Type B pancreatic cell (in vitro differentiated cells): ENCODE data around the gene SLC25A34. TPM values are rescaled to one million over a fixed set of nuclear protein-coding genes. Genes with fewer than 3 reads are reported as not detected.

Experiments
- DNase-seq: peaks from one replicate; pipeline ENCODE4 v3.0.0; 2021; ENCODE audit warnings: mixed read lengths; ENCODE audit not compliant: unreplicated experiment; ENCODE audit errors: extremely low spot score
- H3K27ac Mint-ChIP-seq: 2 replicates; pipeline ENCODE4 v1.8.0; 2021; ENCODE audit warnings: mild to moderate bottlenecking, mixed read lengths
- H3K27me3 Mint-ChIP-seq: 2 replicates; pipeline ENCODE4 v1.8.0; 2021; ENCODE audit warnings: mixed read lengths
- H3K36me3 Mint-ChIP-seq: 2 replicates; pipeline ENCODE4 v1.8.0; 2021; ENCODE audit warnings: mixed read lengths
- H3K4me1 Mint-ChIP-seq: one replicate; pipeline ENCODE4 v1.8.0; 2021; ENCODE audit warnings: mixed read lengths; ENCODE audit not compliant: unreplicated experiment
- H3K4me3 Mint-ChIP-seq: 2 replicates; pipeline ENCODE4 v1.8.0; 2021; ENCODE audit warnings: mild to moderate bottlenecking, mixed read lengths
- H3K9me3 Mint-ChIP-seq: 2 replicates; pipeline ENCODE4 v1.8.0; 2021; ENCODE audit warnings: mixed read lengths
- CTCF ChIP-seq: fragments of 200-600 bp; sonication (generic); conservative IDR thresholded peaks from 2 replicates; pipeline ENCODE4 v1.5.0; 2021; ENCODE audit warnings: antibody characterized with exemption, mild to moderate bottlenecking
- total RNA-seq: library from RNA; stranded (reverse); gene quantifications from 2 replicates; pipeline ENCODE4 v1.2.1, GENCODE V29; 2021; ENCODE audit warnings: low replicate concordance

SLC25A34 gene
- total RNA-seq, 1 donor from 2014 or later = 3.8 TPM

- Mint-ChIP-seq H3K4me1 (peaks cover 15% of the 10 kb centered on the region), H3K4me3 (no peak overlapping the region), H3K36me3 (peaks cover 26% of the 10 kb centered on the region), H3K27me3 (no peaks in the 10 kb centered on the region), H3K27ac (peak overlapping the region; percentile 65), H3K9me3 (no peaks in the 10 kb centered on the region)
- no peak for DNase-seq
- TF ChIP-seq CTCF = no peak
These were observed 42.0 kb downstream of the SLC25A34 start for GRCh38 chr1:15777909-15778707.

DNA sequence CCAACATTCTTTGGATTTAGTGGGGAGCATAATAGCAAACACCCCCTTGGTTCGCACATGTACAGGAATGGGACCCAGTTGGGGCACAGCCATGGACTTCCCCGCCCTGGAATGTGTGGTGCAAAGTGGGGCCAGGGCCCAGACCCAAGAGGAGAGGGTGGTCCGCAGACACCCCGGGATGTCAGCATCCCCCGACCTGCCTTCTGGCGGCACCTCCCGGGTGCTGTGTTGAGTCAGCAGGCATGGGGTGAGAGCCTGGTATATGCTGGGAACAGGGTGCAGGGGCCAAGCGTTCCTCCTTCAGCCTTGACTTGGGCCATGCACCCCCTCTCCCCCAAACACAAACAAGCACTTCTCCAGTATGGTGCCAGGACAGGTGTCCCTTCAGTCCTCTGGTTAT, 49.6 kb downstream of the SLC25A34 start:
- no peaks in the 10 kb centered on the region for H3K9me3 Mint-ChIP-seq
- no peak overlapping the region for H3K4me3 Mint-ChIP-seq
- peaks cover 3% of the 10 kb centered on the region for H3K4me1 Mint-ChIP-seq
- H3K27ac Mint-ChIP-seq = peak overlapping the region; percentile 57
- H3K36me3 Mint-ChIP-seq = peaks cover 13% of the 10 kb centered on the region
- no peak for TF ChIP-seq CTCF
- no peaks in the 10 kb centered on the region for H3K27me3 Mint-ChIP-seq
- DNase-seq = no peak

DNA sequence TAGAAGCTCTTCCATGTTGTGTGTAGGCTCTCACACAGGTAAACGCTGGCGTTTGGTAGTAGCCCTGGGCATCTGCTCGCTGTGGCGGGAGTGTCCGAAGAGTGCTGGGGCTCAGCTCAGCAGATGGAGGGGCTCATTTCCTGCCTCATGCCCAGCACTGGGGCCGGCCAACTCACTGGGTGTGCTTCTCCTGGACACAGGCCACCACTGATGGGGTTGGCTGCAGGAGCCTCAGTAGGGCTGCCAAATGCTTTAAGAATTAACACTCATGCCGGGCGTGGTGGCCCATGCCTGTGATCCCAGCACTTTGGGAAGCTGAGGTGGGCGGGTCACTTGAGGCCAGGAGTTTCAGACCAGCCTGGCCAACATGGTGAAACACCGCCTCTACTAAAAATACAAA, 50.5 kb downstream of the SLC25A34 start:
- H3K4me1 Mint-ChIP-seq = no peaks in the 10 kb centered on the region
- TF ChIP-seq CTCF = no peak
- DNase-seq = no peak
- peak overlapping the region; percentile 59 for H3K27ac Mint-ChIP-seq
- no peaks in the 10 kb centered on the region for H3K9me3 Mint-ChIP-seq
- H3K27me3 Mint-ChIP-seq = no peaks in the 10 kb centered on the region
- H3K4me3 Mint-ChIP-seq = no peak overlapping the region
- peaks cover 9% of the 10 kb centered on the region for H3K36me3 Mint-ChIP-seq

- Mint-ChIP-seq H3K27ac (peak overlapping the region; percentile 82), H3K27me3 (no peaks in the 10 kb centered on the region), H3K4me1 (peaks cover 10% of the 10 kb centered on the region), H3K9me3 (no peaks in the 10 kb centered on the region), H3K36me3 (peaks cover 9% of the 10 kb centered on the region), H3K4me3 (peak overlapping the region; percentile 4)
- no peak for TF ChIP-seq CTCF
- DNase-seq = no peak
These were observed 52.7 kb downstream of the SLC25A34 start for GRCh38 chr1:15788624-15789301.

Other genes starting within 250 kb of the SLC25A34 start
- gene CASP9, start 212.0 kb upstream of the SLC25A34 start, total RNA-seq = 13.1 and 13.5 TPM in 2 replicates
- 23.7 and 26.3 TPM in 2 replicates for gene DNAJC16, start 209.4 kb upstream of the SLC25A34 start, total RNA-seq
- 5.4 and 7.2 TPM in 2 replicates for gene AGMAT, start 151.2 kb upstream of the SLC25A34 start, total RNA-seq
- 38.7 and 53.9 TPM in 2 replicates for gene DDI2, start 118.8 kb upstream of the SLC25A34 start, total RNA-seq
- 54.9 and 57.5 TPM in 2 replicates for gene PLEKHM2, start 51.9 kb upstream of the SLC25A34 start, total RNA-seq
- gene TMEM82, start 6.2 kb downstream of the SLC25A34 start, total RNA-seq = 1.1 TPM in 2 replicates
- 78.3 and 182 TPM in 2 replicates for gene FBLIM1, start 22.5 kb downstream of the SLC25A34 start, total RNA-seq
- gene UQCRHL, start 71.4 kb downstream of the SLC25A34 start, total RNA-seq = 2.1 and 2.3 TPM in 2 replicates
- gene SPEN, start 111.4 kb downstream of the SLC25A34 start, total RNA-seq = 66.5 and 79.4 TPM in 2 replicates
- 27.8 and 42.2 TPM in 2 replicates for gene ZBTB17, start 239.8 kb downstream of the SLC25A34 start, total RNA-seq